Measurements from ENCODE around the gene VN1R5.
A peak's percentile ranks its signal among the peaks of the same experiment; 100 is the strongest.
"Not testable (repeated sequence)": the region's sequence is repeated elsewhere in the genome, so short reads cannot be mapped to it uniquely, and the experiment has no call there.

Gene VN1R5

DNA sequence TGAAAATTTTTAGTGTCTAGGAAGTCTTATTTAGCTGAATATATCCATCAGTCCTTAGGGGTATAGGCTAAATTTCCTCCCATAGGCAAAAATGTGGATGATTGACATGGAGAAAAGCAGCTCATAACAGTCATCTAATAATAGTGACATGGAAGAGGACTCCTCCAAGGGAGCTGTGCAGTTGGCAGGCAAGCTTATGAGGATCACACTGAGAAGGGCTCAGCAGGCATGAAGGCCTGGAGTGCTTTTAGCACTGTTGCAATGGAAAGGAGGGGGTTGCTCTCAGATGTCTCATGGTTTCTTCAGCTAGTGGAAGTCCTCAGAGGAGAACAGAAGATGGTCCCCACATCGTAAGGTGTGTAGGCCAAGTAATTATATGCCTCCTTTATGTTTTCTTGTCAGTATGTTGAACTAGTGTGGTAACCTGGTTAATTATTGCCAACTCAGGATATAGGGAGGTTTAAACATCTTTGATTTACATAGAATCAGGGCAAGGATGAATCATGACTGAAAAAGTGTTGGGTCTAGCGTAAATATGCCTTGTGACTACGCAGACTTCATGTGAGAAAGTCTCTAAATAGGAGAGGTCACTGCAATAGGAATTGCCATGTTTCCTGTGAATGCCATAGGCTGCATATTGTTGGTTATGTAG, 18.9 kb downstream of the VN1R5 start:
- DNase-seq, result no peak

GRCh38 chr1:247277191-247277590, 21.3 kb downstream of the VN1R5 start:
- no peak for DNase-seq

DNA sequence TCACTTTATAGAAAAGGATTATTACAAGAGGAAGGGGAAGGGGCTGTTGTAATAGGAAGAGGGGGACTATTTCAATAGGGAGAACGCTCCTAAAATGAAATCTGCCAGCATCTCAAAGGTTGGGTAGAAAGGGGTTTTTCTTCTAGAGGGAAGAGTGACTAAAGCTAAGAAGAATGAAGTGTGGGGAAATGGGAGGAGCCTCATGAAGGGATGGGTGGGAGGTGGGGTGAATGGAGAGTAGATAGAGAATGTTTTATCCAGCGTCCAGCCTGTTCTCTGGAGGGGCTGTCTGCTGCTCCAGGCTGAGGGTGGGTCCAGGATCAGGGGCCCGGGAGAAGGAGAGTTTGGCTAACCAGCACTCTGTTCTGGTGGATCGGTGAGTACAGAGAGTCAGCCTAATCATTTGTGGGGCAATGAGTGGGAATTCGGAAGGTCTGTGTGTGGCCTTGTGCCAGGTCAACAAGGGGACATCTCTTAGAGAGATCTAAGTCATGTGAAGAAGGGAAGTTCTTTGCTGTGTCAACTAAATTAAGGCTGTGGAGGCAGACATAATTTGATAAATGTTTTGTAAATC, 25.2 kb downstream of the VN1R5 start:
- no peak for DNase-seq

- DNase-seq, result peak; percentile 42
These were observed 30.3 kb downstream of the VN1R5 start for GRCh38 chr1:247286134-247286670.

DNA sequence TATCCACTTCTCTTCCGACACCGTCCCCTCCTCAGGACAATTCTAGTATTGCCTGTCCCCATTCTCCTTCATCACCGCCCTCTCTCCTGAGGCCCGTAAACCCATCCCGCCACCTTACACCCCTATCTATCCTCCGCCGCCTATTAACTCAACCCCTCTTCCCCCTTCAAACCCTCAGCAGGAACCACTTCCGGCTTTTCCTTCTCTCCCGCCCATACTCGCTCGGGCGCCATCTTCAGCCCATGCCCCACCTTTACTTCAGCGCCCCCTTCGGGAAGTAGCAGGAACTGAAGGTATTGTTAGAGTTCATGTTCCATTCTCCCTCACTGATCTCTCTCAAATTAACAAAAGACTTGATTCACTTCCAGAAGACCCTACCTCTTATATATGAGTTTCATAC, 31.6 kb downstream of the VN1R5 start:
- DNase-seq, result peak; percentile 26

DNA sequence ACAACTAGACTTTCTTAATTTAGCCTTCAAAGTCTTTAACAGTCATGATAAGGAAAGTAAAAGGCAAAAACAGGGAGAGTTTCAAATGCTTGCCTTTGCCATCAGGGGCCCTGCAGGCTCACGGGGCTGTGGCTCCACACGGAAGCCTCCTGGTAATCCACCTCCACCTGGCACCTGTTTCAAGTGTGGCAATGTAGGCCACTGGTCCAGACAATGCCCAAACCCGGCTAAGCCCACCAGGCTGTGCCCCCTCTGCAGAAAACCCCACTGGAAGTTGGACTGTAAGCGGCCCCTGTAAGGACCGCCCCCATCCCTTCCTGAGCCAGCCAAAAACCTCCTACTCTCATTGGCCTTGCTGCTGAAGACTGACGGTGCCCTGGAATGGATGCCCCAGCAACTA, 32.5 kb downstream of the VN1R5 start:
- peak; percentile 11 for DNase-seq

DNA sequence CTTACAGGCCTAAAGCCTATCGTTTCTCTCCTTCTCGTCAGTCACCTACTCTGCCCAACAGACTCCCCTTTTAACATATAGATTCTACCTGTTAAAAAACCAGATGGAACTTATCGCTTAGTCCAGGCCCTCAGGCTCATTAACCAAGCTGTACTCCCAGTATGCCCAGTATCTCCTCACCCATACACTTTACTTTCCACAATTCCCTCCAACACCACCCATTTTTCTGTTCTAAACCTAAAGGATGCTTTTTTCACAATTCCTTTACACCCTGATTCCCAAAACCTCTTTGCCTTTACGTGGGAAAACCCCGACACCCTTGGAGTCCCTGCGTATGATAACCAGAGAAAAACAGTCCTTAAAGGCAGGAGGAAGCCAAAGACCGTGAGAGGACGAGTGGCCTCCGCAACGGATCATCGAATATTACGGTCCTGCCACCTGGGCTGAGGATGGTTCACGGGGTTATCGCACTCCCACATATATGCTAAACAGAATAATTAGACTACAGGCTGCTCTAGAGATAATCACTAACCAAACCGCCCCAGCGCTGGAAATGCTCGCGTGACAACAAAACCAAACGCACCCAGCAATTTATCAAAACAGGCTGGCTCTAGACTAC, 33.5 kb downstream of the VN1R5 start:
- not testable (repeated sequence) for DNase-seq

DNA sequence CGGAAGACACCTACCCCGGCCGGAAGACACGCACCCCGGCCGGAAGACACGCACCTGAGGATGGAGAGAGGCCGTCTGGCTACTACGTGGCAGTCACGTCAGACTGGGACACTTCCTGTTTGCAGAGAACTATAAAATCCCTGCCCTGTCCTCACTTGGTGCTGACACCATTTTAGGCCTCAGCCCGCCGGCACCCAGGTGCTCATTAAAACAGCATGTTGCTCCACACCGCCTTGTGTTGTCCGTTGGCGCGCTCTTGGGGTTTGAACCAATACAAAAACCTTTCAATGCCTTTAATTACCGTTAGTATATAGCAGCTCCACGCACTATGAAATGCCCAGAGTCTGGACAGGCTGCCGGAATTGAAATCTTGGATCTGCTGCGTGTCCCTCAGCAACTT, 34.7 kb downstream of the VN1R5 start:
- no peak for DNase-seq

DNA sequence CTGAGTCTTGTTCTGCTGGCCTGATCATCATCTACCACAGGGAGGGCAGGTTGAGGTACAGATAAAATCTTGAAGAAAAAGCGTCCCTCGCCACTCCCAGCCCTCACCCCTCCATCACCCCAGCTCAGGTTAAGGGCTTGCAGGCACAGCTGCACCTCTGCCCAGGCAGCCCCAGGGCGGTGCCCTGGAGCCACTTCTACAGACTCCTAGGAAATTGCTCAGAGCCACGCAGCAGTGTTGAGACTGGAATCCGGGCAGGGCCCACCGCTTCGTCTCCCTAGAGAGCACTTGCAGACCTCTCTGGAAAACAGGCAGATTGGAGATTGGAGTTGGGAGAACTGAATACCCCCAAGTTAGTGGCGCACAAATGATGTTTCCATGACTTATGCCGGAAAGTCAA, 35.3 kb downstream of the VN1R5 start:
- no peak for DNase-seq

DNA sequence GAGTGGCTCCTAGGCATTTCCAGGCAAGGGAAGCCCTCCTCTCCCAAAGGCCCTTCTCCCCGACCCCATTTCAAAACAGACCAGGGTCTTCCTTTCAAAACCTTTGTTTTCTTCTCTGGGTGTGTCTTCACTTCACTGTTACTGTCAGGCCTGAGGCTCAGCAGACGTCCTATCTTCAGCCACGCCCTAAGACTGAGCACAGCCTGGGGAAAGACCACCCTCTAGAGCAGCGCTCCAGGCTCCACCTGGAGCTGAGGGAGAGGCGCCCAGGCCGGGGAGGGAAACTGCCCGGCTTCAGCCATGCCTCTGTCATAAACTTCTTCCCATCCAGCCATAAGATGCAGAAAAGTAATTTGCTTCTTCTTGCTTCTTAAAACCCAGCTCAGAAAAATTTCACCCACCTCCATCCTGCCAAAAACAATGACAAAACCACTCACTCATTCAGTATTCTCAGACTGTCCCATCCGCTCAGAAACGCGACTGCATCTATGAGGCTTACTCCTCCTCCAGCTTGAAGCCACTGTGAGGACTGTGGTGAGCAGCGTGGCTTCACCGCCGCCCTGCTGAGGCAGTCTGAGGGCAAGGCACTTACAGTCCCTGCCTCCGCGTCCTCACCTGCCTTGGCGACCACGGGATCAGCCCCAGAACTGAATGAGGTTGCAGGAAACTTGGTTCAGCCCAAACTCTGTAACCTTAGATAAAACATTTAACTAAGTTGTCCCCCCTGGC, 36.1 kb downstream of the VN1R5 start:
- no peak for DNase-seq

GRCh38 chr1:247293047-247293446, 37.2 kb downstream of the VN1R5 start:
- DNase-seq, result no peak

- no peak for DNase-seq
These were observed 38.4 kb downstream of the VN1R5 start for GRCh38 chr1:247294282-247294681.

DNA sequence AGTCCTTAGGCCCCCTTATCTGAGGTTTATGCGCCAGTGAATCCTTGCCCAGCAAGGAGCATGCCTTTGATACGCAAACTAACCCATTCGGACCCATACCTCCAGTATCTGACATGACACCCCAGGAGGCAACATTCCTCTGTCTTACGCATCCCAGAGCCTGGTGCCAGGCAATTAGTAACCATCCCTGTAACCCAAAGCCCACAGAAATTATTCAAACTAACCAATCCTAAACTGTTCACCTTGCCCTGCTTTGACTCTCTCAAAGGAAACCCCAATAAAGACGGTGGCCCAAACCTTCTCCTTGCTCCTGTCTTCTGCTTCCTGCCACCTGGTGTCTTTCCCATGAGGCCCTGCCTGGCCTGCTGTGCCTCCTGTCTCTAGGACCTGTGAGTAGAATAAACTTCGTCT, 39.4 kb downstream of the VN1R5 start:
- no peak for DNase-seq

GRCh38 chr1:247295746-247296145, 39.9 kb downstream of the VN1R5 start:
- DNase-seq, result no peak

- DNase-seq, result no peak
These were observed 40.8 kb downstream of the VN1R5 start for GRCh38 chr1:247296599-247297180.

GRCh38 chr1:247297263-247298123, 41.6 kb downstream of the VN1R5 start:
- no peak for DNase-seq

- no peak for DNase-seq
These were observed 42.2 kb downstream of the VN1R5 start for GRCh38 chr1:247298124-247298481.

DNA sequence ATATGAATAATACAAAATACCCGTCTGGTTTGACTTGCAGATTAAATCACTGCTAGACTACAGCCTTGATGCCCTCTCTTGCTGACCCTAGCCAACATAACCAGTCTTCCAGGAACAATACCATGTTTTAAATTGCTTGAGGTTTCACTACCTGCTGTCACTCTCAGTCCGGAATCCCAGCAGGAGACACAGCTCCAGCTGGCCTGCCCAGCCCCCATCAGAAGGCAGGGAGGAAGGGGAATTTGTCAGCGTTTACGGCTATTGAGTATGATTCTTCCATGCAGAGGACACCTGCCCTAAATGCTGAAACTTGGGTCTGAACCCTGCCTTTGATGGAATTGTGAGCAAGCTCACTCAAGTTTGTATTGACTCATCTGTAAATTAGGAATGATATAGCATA, 42.8 kb downstream of the VN1R5 start:
- DNase-seq, result no peak

DNA sequence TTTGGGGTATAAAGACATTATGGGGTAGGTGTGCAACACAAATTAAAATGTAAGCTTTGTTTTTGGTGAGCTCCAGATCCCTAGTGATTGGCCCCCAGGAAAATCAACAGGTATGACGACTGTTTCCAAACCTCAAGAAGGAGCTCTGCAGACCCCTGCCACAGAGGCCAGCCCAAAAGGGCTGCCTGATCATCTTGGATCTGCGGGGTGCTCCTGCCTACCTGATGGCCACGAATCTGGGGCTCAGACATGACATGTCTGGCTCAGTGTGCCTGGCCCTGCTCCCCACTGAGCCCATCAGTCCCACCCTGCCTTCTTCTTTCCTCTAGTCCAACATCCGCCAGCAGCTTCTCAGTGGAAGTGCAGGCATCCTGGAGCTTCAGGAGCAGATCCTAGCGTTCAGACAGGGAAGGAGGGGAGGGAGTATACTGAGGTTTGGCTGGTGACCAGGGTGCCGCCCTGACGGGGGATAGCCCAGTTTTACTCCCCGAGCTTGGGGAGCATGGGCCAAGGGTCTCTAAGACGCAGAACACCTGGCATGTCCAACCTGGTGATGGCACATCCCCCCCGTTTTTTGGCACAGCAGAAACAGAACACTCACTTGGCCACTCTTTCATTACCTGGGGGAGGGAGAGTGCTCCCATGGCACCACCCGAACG, 44.0 kb downstream of the VN1R5 start:
- DNase-seq, result no peak

- DNase-seq, result no peak
These were observed 44.8 kb downstream of the VN1R5 start for GRCh38 chr1:247300491-247301175.

DNA sequence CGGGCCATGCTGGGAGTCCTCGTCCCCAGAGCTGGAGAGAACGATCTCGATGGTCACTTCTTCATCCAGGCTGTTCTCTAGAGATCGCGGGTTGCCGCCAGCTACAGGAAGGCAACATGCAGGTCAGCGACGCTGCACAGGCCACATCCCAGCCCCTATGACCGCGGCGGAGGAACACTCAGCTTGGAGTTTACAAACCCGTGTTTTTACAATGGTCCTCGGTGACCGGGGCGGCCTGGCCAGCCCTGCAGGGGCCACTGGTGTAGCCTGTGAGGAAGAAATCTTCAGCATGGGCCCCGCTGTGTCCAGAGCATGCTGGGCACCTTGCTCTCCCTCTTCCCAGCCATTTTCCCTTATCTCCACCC, 45.3 kb downstream of the VN1R5 start:
- no peak for DNase-seq
